NCI-H1105 treated with DMSO at 0.1 percent for 48 hours (cell line): Measurements from ENCODE around the gene CTIF.
A peak's percentile ranks its signal among the peaks of the same experiment; 100 is the strongest.

Experiments used
- DNase-seq: peaks from one replicate; lab custom pipeline; 2025; lab: John Stamatoyannopoulos, UW

Gene CTIF

DNA sequence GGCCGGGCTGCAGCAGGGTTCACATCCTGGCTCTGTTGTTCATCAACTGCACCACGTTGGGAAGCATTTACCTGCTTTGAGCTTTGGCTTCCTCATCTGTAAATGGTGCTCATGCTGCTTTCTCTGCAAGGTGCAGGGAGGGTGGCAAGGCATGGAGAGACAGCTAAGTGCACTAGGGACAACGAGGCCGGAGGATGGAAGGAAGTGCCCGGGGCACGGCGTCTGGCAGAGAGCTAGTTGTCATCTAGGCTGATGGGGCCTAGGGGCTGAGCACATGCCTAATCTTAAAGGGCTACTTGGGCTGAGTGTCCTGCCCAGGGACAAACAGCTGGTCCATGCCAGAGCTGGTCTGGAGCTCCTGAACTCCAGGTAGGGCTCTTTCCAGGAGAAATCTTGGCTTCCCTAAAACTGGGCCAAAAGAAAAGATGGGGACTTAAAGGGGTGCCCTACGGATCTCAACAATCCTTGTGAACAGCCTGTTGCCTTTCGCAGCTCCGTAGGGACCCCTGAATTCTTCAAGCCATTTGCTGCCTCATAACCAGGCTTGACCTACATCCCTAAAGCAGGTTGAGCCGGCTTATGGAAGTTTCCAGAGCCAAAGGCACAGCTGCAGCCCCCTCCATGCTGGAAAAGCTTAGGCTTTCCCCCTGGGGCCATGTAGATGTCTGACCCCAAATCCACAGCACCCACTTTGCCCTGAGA is 281.1 kb downstream of the CTIF start:
- no peak for DNase-seq

DNA sequence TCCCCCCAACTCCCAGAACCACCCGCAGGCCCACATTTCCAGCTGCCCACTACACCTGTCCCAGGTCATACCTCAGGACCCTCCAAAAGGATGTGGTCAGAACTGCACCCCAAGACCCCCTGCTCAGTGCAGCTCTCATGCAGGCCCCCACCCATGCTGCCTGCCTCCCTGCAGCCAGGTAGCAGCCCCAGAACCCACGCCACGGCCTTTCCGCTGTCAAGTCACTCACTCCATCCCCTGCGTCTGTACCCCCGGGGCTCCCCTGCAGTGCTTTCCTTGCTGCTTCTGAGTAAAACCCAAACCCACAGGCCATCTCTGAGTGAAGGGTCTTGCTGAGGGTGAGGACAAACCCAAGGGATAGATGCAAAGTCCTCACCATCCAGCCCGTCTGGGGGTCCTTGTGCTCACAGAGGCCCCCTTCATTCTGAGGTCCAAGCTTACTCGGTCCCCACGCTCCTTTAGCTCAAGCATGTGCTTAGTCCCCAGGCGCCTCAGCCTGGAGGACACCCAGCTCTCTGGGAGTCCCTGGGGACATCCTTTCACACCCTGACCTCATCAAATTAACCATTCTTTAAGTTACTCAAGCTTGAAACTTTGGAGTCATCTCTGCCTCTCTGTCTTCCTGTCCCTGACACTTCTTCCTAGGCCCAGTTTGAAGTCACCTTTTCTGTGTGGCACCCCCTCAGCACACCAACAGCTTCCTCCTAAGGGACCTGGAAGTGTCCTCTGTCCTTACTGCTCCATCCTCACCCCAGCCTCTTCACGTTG is 281.8 kb downstream of the CTIF start:
- no peak for DNase-seq

DNA sequence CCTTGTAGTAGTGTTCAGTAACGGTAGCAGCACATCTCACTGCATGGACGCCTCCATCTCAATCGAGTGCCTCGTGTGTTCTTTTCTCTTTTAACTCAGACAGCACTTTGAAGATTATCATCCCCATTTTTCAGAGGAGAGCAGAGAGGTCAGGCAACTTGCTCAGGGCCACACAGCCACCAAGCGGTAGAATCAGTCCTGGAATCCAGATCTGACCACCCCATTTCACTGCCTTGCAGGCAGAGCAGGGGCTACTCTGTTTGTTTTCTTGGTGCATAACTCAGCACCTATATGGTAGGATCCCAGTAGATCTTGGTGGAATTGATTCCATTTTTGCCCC is 282.4 kb downstream of the CTIF start:
- no peak for DNase-seq

DNA sequence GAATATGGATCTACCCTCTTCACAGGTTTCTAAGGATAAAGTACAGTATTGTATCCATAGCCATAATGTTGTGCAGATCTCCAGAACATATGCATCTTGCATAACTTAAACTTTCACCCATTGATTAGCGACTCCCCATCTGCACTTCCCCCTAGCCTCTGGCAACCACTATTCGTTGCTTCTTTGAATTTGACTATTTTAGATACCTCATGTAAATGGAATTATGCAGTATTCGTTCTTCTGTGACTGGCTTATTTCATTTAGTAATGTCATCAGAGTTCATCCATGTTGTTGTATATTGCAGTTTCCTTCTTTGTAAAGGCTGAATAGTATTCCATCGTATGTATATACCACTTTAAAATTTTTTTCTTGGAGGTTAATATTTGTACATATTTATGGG is 283.0 kb downstream of the CTIF start:
- DNase-seq: no peak

DNA sequence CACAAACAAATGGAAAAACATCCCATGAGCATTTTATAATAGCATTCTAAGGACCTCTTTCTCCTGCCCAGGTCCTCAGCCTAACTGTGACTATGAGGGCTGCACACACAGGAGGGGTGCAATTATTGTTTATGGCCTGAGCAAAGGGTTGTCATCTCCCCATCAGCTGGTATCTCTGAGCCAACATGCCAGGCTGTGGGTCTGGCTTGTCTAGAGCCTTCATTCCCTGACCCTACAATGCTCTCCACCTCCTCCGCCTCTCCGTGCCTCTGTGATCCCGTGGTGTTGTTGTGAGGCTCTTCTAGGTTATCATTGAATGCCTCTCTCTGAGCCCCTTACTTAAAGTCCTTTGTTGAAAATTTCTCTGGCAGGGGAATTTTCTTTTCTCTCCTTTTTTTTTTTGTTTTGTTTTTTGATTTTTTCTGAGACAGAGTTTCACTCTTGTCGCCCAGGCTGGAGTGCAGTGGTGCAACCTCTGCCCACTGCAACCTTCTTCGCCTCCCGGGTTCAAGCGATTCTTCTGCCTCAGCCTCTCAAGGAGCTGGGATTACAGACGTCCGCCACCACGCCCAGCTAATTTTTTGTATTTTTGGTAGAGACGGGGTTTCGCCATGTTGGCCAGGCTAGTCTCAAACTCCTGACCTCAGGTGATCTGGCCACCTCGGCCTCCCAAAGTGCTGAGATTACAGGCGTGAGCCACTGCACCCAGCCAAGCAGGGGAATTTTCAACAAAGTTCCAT is 285.6 kb downstream of the CTIF start:
- no peak for DNase-seq

DNA sequence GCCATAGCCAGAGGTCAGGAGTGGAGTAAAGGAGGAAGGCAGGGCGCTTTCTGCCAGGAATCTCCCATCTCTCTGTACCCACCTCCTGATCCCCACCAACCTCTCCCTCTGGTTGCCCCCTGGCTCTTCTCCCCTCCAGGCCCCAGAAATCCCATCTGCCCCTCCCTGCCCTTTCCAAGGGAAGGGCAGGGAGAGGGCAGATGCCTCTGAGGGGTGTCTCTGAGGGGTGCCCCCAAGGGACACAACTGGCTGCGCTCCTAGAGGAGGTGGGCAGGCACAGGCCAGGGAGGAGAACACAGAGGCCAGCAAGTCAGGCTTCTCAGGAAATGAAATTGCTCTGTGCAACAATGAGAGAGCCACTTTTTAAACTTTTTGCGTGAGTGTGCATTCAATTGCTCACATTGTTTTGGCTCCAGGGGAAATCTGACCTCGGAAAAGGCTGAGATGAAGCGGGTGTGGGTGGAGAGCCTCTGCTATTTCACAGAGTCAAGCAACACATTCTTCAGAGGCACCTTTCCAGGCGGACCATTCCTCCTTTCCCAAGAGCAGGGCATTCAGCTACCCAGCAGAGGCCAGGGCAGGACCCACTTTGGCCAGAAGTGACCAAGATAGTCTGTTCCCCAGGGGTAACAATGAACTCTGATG is 286.4 kb downstream of the CTIF start:
- DNase-seq: no peak

DNA sequence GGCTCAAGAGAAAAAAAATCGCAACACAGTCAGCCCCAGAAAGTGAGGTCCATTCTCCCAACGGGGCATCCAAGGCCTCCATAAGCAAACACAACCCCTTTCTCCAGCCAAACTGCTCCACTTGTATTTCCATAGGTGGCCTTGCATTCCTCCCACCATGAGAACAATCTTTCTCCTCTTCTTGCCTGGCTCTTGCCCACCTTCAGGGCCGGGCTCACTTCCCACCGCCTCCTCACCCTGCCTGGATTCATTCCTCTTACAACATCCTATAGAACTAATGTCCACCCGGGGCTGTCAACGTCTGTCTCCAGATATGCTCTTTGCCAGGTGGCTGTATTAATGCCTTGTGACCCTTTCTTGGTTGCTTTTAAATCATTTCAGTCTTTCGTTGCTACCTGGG is 287.4 kb downstream of the CTIF start:
- no peak for DNase-seq

DNA sequence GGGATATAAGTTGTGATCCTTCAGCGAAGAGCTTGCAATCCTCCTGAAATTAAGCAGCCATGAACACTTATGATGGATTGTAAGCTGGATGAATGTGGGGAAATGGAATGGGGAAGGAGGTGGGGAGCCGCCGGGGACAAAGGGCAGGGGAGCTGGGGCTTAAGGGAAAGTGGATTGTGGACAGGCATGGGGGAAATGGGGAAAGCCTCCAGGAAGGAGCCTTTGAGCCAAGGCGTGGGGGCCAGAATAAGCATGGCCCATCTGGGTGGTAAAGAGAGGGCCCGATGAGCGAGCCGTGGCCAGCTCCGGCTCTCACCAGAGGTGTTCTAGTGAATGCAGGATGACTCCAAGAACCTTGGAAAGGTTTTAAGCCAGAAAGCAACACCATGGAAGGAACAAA is 288.0 kb downstream of the CTIF start:
- no peak for DNase-seq

DNA sequence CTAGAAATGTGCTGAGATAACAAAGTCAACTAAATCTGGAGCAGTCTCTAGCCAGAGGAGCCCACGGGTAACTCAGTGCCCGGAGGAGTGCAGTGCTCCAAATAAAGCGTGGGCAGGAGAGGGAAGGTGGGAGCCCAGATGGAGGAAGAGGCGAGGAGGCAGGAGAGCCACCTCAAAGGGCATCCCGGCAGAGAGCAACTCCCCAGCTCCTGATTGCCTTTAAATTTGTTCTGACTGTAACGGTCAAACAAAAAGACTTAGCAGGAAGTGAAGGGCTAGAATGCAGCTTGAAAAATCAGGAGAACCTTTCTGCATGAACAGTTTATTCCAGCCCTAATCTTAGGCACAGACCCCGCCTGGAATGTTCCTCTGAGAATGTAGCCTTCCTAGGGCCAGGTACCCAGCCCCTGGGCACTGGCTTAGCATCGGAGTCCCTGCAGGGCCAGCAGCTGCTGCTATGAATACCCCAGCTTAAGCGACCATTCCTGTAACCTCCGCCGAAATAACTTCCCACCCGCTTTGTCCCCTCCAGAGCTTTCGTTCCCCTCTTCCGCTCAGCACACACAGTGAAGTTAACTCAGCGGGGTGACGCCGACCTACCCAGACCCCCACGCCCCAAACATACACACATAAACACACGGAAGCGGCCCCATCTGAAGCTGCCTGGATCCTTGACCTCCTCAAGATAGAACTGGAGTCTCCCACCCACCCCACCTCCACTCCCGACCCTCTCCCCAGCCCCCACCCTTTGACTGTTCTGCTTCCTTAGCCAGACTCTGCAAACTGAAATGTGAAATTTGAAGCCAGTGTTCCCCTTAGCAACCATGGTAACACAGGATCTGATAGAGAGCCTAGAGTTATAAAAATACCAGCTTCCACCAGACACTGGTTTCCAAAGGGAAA is 288.7 kb downstream of the CTIF start:
- DNase-seq: peak; percentile 17

DNA sequence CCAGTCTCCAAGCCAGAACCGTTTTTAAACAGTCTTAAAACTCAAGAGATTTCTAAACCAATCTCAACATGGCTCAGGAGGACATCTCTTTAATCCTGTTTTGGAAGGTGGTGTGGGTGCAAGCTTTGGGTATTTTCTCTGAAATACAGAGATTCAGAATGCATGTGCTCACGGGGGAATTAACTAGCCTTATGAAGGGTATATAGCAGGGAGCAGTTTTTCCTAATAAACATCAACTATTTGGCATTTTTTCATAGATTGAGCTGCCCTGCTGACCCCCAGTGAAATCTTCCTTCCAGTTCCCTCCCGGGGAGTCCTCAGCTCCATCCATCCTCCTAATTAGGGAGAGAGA is 289.3 kb downstream of the CTIF start:
- DNase-seq: no peak

DNA sequence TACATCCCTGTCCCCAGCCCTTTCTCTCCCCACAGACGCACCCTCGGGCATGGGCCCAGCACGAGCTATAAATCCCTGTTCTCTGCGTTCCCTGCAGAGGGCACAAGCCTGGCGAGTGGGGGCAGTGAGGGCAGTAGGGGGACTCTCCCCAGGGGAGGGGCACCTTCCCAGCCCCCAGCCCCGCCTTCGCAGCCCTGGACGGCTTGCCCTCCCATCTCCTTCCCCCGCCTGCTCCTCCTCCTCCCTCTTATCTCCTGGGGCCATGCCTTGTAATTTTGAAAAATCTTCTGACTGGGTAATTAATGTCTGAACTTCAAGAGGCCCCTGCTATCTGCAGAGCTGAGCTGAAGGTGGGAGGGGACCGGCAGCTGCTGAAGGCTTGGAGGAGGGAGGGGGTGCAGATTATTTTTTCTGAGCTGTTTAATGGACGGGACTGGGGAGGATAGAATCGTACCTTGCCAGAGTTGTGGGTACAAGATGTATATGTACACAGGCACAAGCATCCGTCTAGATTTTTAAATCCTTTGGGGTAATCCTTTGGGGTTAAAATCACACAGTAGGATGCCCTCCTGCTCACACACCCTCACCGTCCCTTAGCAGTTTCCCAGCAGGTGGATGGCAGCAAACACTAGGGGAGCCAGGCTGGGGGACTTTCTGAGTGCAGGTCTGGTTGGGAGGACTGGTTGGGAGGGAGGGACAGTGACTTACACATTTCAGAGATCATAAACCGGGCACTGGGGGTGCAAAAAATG is 290.0 kb downstream of the CTIF start:
- DNase-seq: peak; percentile 26

DNA sequence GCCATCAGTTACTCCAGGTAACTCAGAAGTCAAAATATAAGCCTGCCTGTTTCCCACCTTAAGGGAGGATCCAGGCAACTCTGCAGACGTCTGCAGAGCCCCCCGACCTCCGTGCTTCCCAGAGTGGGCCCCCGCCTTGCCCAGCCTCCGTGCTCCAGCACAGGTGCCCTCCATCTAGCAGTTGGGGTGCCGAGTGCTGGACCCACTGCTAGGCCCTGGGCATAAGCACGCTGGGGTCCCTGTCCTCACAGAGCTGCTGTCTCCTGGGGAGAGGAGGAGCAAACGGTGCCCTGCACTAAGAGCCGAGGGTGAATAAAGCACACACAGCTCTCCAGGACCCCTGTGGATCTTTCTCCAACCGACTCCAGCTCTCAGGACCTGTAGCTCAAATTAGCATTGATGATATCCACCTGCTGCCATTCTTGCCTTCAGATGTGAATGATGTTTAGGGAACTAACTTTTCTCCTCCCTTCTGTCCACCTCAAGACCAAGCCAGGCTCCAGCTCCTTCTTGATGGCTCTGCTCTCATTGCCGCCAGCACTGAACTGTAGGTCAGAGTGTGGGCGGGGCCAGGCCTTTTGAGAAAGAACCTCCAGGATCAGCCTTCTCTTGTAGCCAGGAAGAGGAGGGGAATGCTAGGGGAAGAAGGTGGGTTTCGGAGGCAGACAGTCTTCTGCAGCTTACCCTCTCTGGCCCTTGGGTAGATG is 290.8 kb downstream of the CTIF start:
- DNase-seq: no peak

DNA sequence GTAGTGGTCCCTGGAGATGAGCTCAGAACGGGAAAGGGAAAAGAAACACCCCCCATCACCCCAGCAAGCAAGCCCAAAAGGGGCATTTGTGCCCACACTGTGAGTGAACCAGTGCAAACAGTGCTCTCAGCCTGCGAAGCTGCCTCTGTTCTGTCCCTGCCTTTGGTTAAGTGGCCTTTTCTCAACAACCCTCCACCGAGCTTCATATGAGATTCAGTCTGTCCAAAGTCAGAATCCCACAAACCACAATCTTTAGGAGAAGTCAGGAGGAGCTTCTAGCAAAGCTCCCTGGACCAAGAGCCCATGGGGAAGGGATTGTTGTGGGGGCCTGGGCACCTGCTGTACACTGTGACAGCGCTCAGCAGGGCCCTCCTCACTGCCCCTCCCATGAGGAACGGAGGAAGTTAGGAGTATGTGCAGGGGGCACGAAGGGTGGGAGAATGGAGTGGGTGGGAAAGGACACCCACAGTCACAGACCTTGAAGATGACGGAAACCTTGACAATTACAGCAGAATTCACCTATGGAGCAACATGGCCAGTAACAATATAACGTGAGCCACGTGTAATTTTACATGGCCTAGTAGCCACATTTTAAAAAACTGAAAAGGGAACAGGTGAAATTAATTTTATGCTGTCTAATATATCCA is 292.4 kb downstream of the CTIF start:
- no peak for DNase-seq

DNA sequence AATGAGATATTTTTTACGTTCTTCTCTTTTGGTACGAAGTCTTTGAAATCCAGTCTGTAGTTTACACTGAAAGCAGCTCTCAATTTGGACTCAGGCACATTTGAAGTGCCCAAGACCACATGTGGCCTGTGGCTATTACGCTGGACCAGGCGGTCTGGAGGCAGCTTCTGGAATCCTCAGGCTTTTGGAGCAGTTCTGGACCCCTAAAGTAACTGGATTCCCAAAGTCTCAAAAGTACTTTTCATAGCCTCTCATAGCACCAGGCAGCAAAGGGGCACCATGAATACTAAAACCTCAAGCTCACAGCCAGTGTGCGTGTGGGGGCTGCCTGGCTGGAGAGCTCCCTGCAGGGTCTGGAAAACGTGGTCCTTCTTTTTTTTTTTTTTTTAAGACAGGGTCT is 293.0 kb downstream of the CTIF start:
- DNase-seq: no peak

DNA sequence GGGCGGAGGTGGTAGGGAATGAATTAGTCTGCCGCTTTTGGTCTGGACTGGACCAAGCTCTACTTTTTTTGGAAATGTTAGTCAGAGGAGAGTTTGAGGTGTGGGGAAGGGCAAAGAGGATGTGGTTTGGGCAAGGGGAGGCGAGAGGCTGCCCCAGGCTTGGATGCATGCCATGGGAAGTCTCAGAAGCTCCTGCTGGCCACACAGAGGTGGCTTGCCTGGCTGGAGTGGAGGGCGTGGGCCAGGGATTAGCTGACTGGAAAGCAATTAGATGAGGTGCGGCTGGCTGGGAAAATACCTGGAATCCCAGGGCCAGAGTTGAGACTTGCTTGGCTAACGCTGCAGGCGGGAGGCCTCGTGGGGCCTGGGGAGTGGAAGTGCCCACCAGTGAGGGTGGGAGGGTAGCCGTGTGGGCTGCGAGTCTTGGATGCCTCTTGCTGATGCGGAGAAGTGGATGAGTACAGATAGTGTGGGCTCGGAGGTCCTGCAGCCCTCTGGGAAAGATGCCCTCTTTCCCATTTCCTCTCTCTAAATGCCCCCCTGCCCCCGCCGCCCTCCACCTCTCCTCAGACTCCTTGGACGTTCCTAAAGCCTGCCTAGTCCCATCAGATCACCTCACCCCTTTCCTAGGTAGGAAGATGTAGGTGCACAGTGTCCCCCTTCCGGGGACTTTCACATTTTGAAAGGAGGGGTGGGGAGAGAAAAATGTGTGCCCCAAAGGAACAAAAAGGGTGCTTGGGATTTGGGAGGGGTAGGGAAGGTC is 294.3 kb downstream of the CTIF start:
- DNase-seq: peak; percentile 89

DNA sequence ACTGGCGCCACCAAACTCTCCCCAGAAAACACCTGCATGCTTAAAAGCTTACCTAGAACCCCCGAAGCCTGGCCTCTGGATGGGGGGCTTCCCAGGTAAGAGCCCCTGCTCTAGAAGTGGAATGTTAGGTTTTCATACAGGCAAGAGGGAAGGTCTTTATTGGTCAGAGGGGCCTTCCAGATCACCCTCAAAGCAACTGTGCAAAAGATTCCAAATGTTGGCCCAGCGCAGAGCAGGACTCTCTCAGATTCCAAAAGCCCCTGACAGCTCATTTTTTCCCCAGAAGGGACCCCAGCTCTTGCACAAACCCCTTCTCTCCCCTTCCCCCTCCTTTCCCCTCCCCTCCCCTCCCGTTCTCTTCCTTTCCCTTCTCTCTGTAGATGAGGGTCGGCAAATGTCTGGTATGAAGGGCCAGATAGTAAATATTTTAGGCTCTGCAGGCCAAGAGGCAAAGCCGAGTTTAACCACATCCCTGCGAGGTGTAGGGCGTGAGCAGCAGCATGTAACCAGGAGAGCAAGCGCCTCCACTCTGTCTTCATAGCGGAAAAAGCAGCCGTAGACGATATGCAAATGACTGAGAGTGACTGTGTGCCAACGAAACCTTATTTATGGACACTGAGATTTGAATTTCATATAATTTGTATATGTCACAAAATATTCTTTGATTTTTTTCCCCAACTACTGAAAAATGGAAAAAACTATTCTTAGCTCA is 295.0 kb downstream of the CTIF start:
- DNase-seq: no peak

DNA sequence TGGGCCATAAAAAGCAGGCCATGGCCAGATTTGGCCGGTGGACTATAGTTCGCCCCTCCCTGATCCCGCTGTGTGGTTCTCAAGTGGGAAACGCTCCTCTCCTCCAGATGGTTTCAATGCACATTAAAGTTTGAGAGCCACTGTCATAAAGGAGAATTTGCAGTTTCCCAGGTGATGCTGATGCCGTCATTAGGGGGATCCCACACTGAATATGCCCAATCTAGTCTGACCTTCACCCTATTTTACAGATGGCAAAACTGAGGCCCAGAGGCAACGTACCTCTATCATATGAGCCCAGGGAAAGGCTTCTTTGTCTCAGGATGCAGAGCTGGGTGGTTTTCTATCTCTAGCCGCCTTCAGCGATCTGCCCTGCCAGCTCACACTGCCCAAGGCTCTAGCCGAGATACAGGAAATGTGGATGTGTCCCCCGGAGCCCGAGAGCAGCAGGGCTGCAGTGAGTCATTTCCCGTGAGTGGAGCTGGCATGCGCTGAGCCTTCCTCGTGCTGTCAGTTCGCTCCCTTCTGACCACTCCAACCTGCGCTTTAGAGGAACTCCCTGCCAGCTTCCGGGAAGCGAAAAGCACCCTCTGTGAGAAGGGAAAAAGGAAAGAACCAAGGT is 295.7 kb downstream of the CTIF start:
- DNase-seq: no peak

DNA sequence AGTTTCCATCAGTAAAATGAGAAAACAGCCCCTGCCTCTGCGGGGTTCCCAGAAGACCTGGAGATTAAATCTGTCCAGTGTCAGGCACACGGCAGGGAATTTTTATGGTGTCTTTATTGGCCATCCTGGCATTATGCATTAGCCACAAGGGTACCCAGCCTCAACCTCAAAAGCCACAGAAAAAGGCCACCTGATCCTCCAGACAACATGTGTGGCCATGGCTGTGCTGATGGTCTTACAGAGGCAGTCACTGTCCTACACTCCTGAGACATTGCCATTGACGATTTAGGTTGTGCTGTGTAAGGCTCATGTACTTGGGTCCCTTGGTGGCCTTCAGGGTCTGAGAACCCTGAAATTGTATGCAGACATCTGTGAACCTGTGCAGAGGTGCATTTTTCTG is 296.3 kb downstream of the CTIF start:
- DNase-seq: no peak
